Mesenchymal stem cell (in vitro differentiated cells and primary cell): ENCODE measurements around the gene BRIP1.

Source experiments
- DNase-seq: peaks from one replicate; pipeline ENCODE4 v3.0.0-alpha.2; 2013
- H2AFZ ChIP-seq: one replicate; pipeline ENCODE4 v1.6.1; 2013; ENCODE audit warnings: low read depth, mild to moderate bottlenecking, control low read depth, inconsistent platforms, low read length, moderate library complexity
- H2AK5ac ChIP-seq: 2 replicates; pipeline ENCODE4 v1.6.1; 2013; ENCODE audit warnings: low read length, moderate library complexity, mild to moderate bottlenecking, inconsistent platforms; ENCODE audit not compliant: severe bottlenecking
- H2BK120ac ChIP-seq: one replicate; pipeline ENCODE4 v1.6.1; 2013; ENCODE audit warnings: low read depth, mild to moderate bottlenecking, inconsistent platforms, low read length, moderate library complexity
- H2BK12ac ChIP-seq, 2 experiments: one replicate each; pipeline ENCODE4 v1.6.1; 2013; ENCODE audit warnings: inconsistent platforms in 2 of 2, low read length in 2 of 2, mild to moderate bottlenecking in 2 of 2, moderate library complexity in 2 of 2, control low read depth in 1 of 2
- H2BK15ac ChIP-seq: one replicate; pipeline ENCODE4 v1.6.1; 2013; ENCODE audit warnings: mild to moderate bottlenecking, low read depth, inconsistent platforms; ENCODE audit not compliant: poor library complexity, severe bottlenecking
- H2BK5ac ChIP-seq: 2 replicates; pipeline ENCODE4 v1.6.1; 2013; ENCODE audit warnings: low read depth, mild to moderate bottlenecking, low read length, control low read depth, inconsistent platforms; ENCODE audit not compliant: poor library complexity, severe bottlenecking
- H3K14ac ChIP-seq, 2 experiments: one replicate each; pipeline ENCODE4 v1.6.1; 2013; ENCODE audit warnings: inconsistent platforms in 2 of 2, low read length in 2 of 2, control low read depth in 1 of 2, mild to moderate bottlenecking in 1 of 2, moderate library complexity in 1 of 2
- H3K18ac ChIP-seq, 2 experiments: one replicate each; pipeline ENCODE4 v1.6.1; 2013; ENCODE audit warnings: inconsistent platforms in 2 of 2, low read length in 2 of 2, control low read depth in 1 of 2, low read depth in 1 of 2, mild to moderate bottlenecking in 1 of 2
- H3K23ac ChIP-seq, 2 experiments: one replicate each; pipeline ENCODE4 v1.6.1; 2013; ENCODE audit warnings: inconsistent platforms in 2 of 2, low read length in 2 of 2, mild to moderate bottlenecking in 2 of 2, moderate library complexity in 2 of 2, control low read depth in 1 of 2
- H3K27ac ChIP-seq: 2 replicates; pipeline ENCODE4 v1.5.1; 2013; ENCODE audit warnings: mild to moderate bottlenecking, moderate library complexity, low read length, control low read depth, inconsistent platforms; ENCODE audit not compliant: poor library complexity, severe bottlenecking
- H3K27me3 ChIP-seq, 2 experiments: 2 replicates each; pipeline versions ENCODE4 v1.6.1 to v1.7.0; 2013; ENCODE audit warnings: low read length in 2 of 2, mild to moderate bottlenecking in 2 of 2, moderate library complexity in 2 of 2, control low read depth in 1 of 2, inconsistent platforms in 1 of 2; ENCODE audit not compliant: control insufficient read depth in 1 of 2, insufficient read depth in 1 of 2
- H3K36me3 ChIP-seq, 2 experiments: 2 replicates each; pipeline versions ENCODE4 v1.6.1 to v1.7.0; 2013; ENCODE audit warnings: low read length in 2 of 2, control low read depth in 1 of 2, inconsistent platforms in 1 of 2, low read depth in 1 of 2, mild to moderate bottlenecking in 1 of 2; ENCODE audit not compliant: insufficient read depth in 2 of 2, control insufficient read depth in 1 of 2
- H3K4ac ChIP-seq, 2 experiments: one replicate each; pipeline ENCODE4 v1.6.1; 2013; ENCODE audit warnings: inconsistent platforms in 2 of 2, low read length in 2 of 2, mild to moderate bottlenecking in 2 of 2, moderate library complexity in 2 of 2, control low read depth in 1 of 2, low read depth in 1 of 2
- H3K4me1 ChIP-seq: 2 replicates; pipeline ENCODE4 v1.6.1; 2013; ENCODE audit warnings: low read depth, low read length, control low read depth; ENCODE audit not compliant: control insufficient read depth, insufficient read depth
- H3K4me2 ChIP-seq: 2 replicates; pipeline ENCODE4 v1.6.1; 2013; ENCODE audit warnings: low read length, mild to moderate bottlenecking, inconsistent platforms; ENCODE audit not compliant: poor library complexity, severe bottlenecking
- H3K4me3 ChIP-seq, 2 experiments: 2 replicates each; pipeline versions ENCODE4 v1.5.1 to v1.7.0; 2013; ENCODE audit warnings: low read length in 2 of 2, mild to moderate bottlenecking in 2 of 2, control low read depth in 1 of 2, low read depth in 1 of 2; ENCODE audit not compliant: insufficient read depth in 1 of 2
- H3K79me1 ChIP-seq: replicated peaks from 2 replicates; pipeline ENCODE4 v1.6.1; 2013; ENCODE audit warnings: mild to moderate bottlenecking, control low read depth, low read length, inconsistent platforms; ENCODE audit not compliant: poor library complexity, severe bottlenecking
- H3K9ac ChIP-seq: 2 replicates; pipeline ENCODE4 v1.7.0; 2013; ENCODE audit warnings: mild to moderate bottlenecking, low read length, moderate library complexity
- H3K9me3 ChIP-seq: 2 replicates; pipeline ENCODE4 v1.7.0; 2013; ENCODE audit warnings: mild to moderate bottlenecking, low read length; ENCODE audit not compliant: control insufficient read depth
- H4K8ac ChIP-seq: one replicate; pipeline ENCODE4 v1.6.1; 2013; ENCODE audit warnings: inconsistent platforms, mild to moderate bottlenecking, low read length, moderate library complexity
- H4K91ac ChIP-seq: one replicate; pipeline ENCODE4 v1.6.1; 2013; ENCODE audit warnings: mild to moderate bottlenecking, low read length, inconsistent platforms
- WGBS: methylation state at CpG from one replicate; pipeline ENCODE4 v1.1.7; 2013; ENCODE audit warnings: mixed read lengths; 5-methylcytosine and 5-hydroxymethylcytosine counted together

Gene BRIP1

GRCh38 chr17:61878984-61879612 lies 15.8 kb upstream of the BRIP1 start:
- Histone ChIP-seq H4K91ac (peak overlapping the region; percentile 50), H3K79me1 (no peaks in the 10 kb centered on the region), H3K23ac (no peak overlapping the region), H3K9ac (no peak overlapping the region), H3K4me3 (no peak overlapping the region), H3K27me3 (no peaks in the 10 kb centered on the region), H3K4me2 (no peak overlapping the region), H3K4me1 (no peaks in the 10 kb centered on the region), H2BK5ac (no peak overlapping the region), H3K18ac (no peak overlapping the region), H2BK12ac (no peak overlapping the region), H2BK15ac (no peak overlapping the region), H2AFZ (no peak overlapping the region), H3K27ac (no peak overlapping the region), H3K36me3 (peaks cover 5 to 71% of the 10 kb centered on the region in 2 experiments), H3K14ac (no peak overlapping the region), H4K8ac (no peak overlapping the region), H2AK5ac (no peak overlapping the region), H2BK120ac (no peak overlapping the region), H3K4ac (no peak overlapping the region), H3K9me3 (no peaks in the 10 kb centered on the region)
- DNase-seq: no peak
- WGBS: 94% methylated on average over 3 of the region's 3 CpGs

GRCh38 chr17:61878520-61878919 lies 15.2 kb upstream of the BRIP1 start:
- H3K79me1 ChIP-seq: no peaks in the 10 kb centered on the region
- no peak overlapping the region for H2AK5ac ChIP-seq
- WGBS: no CpG with 5 or more reads among the region's 2 CpGs
- H2BK120ac ChIP-seq: no peak overlapping the region
- H2AFZ ChIP-seq: no peak overlapping the region
- H4K91ac ChIP-seq: no peak overlapping the region
- no peak overlapping the region for H3K14ac ChIP-seq
- no peak overlapping the region for H3K4ac ChIP-seq
- H3K27ac ChIP-seq: no peak overlapping the region
- no peaks in the 10 kb centered on the region for H3K27me3 ChIP-seq
- H3K9me3 ChIP-seq: no peaks in the 10 kb centered on the region
- H4K8ac ChIP-seq: no peak overlapping the region
- H3K23ac ChIP-seq: no peak overlapping the region
- H2BK15ac ChIP-seq: no peak overlapping the region
- H3K18ac ChIP-seq: no peak overlapping the region
- H3K4me1 ChIP-seq: no peaks in the 10 kb centered on the region
- no peak overlapping the region for H3K4me2 ChIP-seq
- H3K4me3 ChIP-seq: no peak overlapping the region
- H2BK5ac ChIP-seq: no peak overlapping the region
- H3K9ac ChIP-seq: no peak overlapping the region
- peaks cover 5 to 71% of the 10 kb centered on the region in 2 experiments for H3K36me3 ChIP-seq
- no peak overlapping the region for H2BK12ac ChIP-seq
- no peak for DNase-seq

- H3K79me1 ChIP-seq: no peaks in the 10 kb centered on the region
- no peak for DNase-seq
- no peak overlapping the region for H2BK5ac ChIP-seq
- H4K8ac ChIP-seq: no peak overlapping the region
- H2AK5ac ChIP-seq: no peak overlapping the region
- H2BK12ac ChIP-seq: no peak overlapping the region
- 95% methylated on average over 2 of the region's 2 CpGs for WGBS
- no peak overlapping the region for H2BK15ac ChIP-seq
- H3K27me3 ChIP-seq: no peaks in the 10 kb centered on the region
- no peaks in the 10 kb centered on the region for H3K4me1 ChIP-seq
- H3K27ac ChIP-seq: no peak overlapping the region
- H3K4ac ChIP-seq: no peak overlapping the region
- no peak overlapping the region for H3K14ac ChIP-seq
- no peaks in the 10 kb centered on the region for H3K9me3 ChIP-seq
- H2AFZ ChIP-seq: no peak overlapping the region
- no peak overlapping the region for H2BK120ac ChIP-seq
- no peak overlapping the region for H3K4me2 ChIP-seq
- peaks cover 5 to 66% of the 10 kb centered on the region in 2 experiments for H3K36me3 ChIP-seq
- H4K91ac ChIP-seq: no peak overlapping the region
- no peak overlapping the region for H3K9ac ChIP-seq
- H3K18ac ChIP-seq: no peak overlapping the region
- no peak overlapping the region for H3K23ac ChIP-seq
- no peak overlapping the region for H3K4me3 ChIP-seq
Observed at GRCh38 chr17:61877837-61878236, 14.5 kb upstream of the BRIP1 start.

GRCh38 chr17:61875804-61876203 lies 12.5 kb upstream of the BRIP1 start:
- H2BK12ac ChIP-seq: no peak overlapping the region
- H4K91ac ChIP-seq: no peak overlapping the region
- no peaks in the 10 kb centered on the region for H3K4me1 ChIP-seq
- H3K4me2 ChIP-seq: no peak overlapping the region
- H3K9ac ChIP-seq: no peak overlapping the region
- H3K14ac ChIP-seq: no peak overlapping the region
- no peak overlapping the region for H3K4ac ChIP-seq
- H2BK120ac ChIP-seq: no peak overlapping the region
- 85% methylated on average over 2 of the region's 3 CpGs for WGBS
- no peak overlapping the region for H4K8ac ChIP-seq
- no peak overlapping the region for H3K18ac ChIP-seq
- DNase-seq: no peak
- no peak overlapping the region for H2AK5ac ChIP-seq
- H3K79me1 ChIP-seq: no peaks in the 10 kb centered on the region
- peaks cover 8 to 61% of the 10 kb centered on the region in 2 experiments for H3K36me3 ChIP-seq
- no peak overlapping the region for H3K27ac ChIP-seq
- no peaks in the 10 kb centered on the region for H3K9me3 ChIP-seq
- no peak overlapping the region for H2BK5ac ChIP-seq
- H3K27me3 ChIP-seq: no peaks in the 10 kb centered on the region
- no peak overlapping the region for H3K4me3 ChIP-seq
- H2AFZ ChIP-seq: no peak overlapping the region
- no peak overlapping the region for H3K23ac ChIP-seq
- no peak overlapping the region for H2BK15ac ChIP-seq
